Osteocyte (in vitro differentiated cells): Measurements from ENCODE around the gene CSH1. TPM values are rescaled to one million over a fixed set of nuclear protein-coding genes. Genes with fewer than 3 reads are reported as not detected.

Experiments
- total RNA-seq: library from RNA; stranded (reverse); gene quantifications from 2 replicates; pipeline ENCODE4 v1.2.1, GENCODE V29; 2021

Gene CSH1
- total RNA-seq, 1 donor from 2014 or later = not detected

Other genes starting within 250 kb of the CSH1 start
- gene LIMD2, start 196.4 kb downstream of the CSH1 start, total RNA-seq = 52.6 and 54.3 TPM in 2 replicates
- 42.9 and 50.6 TPM in 2 replicates for gene STRADA, start 154.8 kb downstream of the CSH1 start, total RNA-seq
- 80.6 and 87.5 TPM in 2 replicates for gene CCDC47, start 123.0 kb downstream of the CSH1 start, total RNA-seq
- gene DDX42, start 122.4 kb downstream of the CSH1 start, total RNA-seq = 109 and 123 TPM in 2 replicates
- 98.5 and 106 TPM in 2 replicates for gene PSMC5, start 69.1 kb downstream of the CSH1 start, total RNA-seq
- 36.1 and 37.4 TPM in 2 replicates for gene FTSJ3, start 68.9 kb downstream of the CSH1 start, total RNA-seq
- 42.6 and 44.7 TPM in 2 replicates for gene SMARCD2, start 53.9 kb downstream of the CSH1 start, total RNA-seq
- not detected in 2 replicates for gene CSH2, start 22.9 kb downstream of the CSH1 start, total RNA-seq
- not detected in 2 replicates for gene GH2, start 14.6 kb downstream of the CSH1 start, total RNA-seq
- not detected in 2 replicates for gene CSHL1, start 14.7 kb upstream of the CSH1 start, total RNA-seq
- not detected in 2 replicates for gene GH1, start 22.3 kb upstream of the CSH1 start, total RNA-seq
- gene CD79B, start 35.8 kb upstream of the CSH1 start, total RNA-seq = not detected in 2 replicates
- not detected in 2 replicates for gene SCN4A, start 76.3 kb upstream of the CSH1 start, total RNA-seq
- gene PRR29, start 101.8 kb upstream of the CSH1 start, total RNA-seq = not detected in 2 replicates
- gene ICAM2, start 124.1 kb upstream of the CSH1 start, total RNA-seq = not detected in 2 replicates
- gene ERN1, start 233.6 kb upstream of the CSH1 start, total RNA-seq = 20.8 and 21.4 TPM in 2 replicates